GM15510 (cell line): ENCODE results near the gene LDLRAD4.
A peak's percentile ranks its signal among the peaks of the same experiment; 100 is the strongest.

Source experiments
- POLR2A ChIP-seq: IDR thresholded peaks from 3 replicates; pipeline ENCODE4 v1.6.1; 2011; ENCODE audit warnings: borderline replicate concordance; ENCODE audit not compliant: insufficient read length; ENCODE audit errors: extremely low read depth

The LDLRAD4 gene

GRCh38 chr18:13452871-13453680, 234.5 kb downstream of the LDLRAD4 start:
- TF ChIP-seq POLR2A, result no peak

GRCh38 chr18:13453714-13454113, 235.2 kb downstream of the LDLRAD4 start:
- no peak for TF ChIP-seq POLR2A

DNA sequence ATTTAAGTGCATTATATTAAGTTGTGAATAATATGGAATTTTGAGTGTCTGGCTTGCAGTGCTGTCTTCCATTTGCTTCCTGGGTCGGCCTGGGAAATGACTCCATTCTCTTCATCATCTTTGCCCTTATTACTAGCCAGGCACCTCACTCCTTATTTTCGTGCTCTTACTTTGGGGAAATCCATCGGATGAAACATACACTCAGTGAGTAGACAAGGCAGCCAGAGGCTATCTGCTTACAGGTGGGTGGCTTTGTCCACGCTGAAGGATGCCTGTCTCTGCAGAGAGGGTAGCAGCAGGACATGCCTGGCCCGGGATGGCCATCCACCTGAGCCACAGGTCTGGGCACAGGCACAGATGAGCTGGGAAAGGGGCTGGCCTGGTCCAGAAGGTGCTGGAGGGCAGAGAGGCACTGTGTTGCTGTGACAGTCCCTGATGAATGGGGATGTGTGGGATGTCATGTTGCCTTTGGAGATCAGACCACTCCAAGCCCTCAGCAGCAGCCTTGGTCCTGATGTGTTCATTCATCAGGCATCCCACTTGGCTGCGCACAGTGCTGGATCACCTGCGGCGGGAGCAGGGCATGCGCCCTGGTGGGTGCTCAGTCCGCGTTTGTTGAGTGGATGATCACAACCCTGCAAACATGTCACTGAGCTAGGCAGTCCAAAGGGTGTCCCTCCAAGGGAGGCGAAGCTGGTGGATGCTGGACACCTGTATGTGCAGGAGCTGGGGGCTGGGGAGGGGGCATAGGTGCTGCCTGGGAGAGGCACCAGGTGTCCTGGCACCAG, 236.0 kb downstream of the LDLRAD4 start:
- no peak for TF ChIP-seq POLR2A

GRCh38 chr18:13455471-13455870, 236.9 kb downstream of the LDLRAD4 start:
- TF ChIP-seq POLR2A, result no peak

DNA sequence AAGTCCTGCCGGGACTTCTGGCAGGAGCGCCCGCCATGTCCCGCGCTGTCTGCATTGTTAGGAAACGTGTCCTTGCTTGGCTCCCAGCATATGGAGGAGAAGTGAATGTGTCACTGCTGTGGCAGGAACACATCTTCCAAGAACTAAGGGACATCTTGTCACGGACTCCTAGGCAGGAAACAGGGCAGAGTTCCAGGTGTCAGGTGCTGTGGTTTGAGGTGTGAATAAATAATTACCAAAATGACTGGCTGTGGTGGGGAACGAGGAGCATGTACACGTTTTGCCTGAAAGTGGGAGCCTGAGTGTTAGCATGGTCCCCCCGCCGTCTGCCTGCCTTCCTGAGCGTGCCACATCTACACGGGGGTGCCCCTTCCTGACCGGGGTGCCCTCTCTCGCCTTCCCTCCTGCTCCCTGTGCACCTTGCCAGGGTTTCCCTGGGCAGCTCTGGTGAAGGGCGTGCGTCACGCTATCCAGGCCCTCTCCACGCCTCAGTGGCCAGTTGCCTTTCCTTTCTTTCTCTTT, 237.5 kb downstream of the LDLRAD4 start:
- no peak for TF ChIP-seq POLR2A

DNA sequence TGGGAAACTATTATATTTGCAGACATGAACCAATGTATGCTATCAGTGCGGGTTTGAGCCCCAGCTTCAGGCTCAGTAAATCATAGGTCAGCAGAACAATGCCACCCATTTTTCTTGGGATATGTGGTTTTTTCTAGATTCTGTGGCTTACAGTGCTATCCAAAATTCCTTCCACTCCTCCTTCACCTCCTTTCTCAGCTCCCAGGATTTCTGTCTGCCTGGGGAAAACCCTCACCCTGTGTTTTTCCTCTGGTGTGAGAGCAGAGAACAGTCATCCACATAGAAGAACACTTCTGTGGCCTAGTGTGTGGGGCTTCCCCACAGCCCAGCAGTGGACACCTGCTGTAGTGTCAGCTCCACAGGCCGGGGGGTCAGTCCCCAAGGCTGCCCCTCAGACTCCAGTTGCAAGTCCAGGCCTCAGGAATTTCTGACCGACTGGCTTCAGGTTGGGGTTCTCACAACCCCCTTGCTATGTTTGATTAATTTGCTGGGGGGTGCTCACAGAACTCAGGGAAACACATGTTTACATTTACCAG, 238.2 kb downstream of the LDLRAD4 start:
- TF ChIP-seq POLR2A, result no peak

- no peak for TF ChIP-seq POLR2A
Observed at GRCh38 chr18:13457327-13457726, 238.8 kb downstream of the LDLRAD4 start.

DNA sequence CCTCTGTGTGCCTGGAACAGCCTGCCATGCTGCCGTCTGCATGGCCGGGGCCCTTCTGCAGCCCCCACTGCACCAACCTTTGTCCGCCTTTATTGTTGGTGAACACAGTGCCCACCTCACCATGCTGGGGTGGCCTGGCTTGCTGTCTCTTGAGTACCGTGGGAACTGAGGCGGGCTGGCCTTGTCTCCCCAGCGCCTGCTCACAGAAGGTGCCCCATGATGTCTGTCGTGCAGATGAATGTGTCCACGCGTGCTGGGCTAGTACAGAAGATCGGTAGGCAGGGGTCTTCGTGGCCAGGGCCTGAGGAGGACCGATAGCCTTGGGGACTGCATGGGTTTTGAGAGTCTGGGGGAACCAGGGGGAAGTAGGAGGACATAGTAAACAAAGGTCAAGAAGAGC, 242.4 kb downstream of the LDLRAD4 start:
- TF ChIP-seq POLR2A, result no peak

DNA sequence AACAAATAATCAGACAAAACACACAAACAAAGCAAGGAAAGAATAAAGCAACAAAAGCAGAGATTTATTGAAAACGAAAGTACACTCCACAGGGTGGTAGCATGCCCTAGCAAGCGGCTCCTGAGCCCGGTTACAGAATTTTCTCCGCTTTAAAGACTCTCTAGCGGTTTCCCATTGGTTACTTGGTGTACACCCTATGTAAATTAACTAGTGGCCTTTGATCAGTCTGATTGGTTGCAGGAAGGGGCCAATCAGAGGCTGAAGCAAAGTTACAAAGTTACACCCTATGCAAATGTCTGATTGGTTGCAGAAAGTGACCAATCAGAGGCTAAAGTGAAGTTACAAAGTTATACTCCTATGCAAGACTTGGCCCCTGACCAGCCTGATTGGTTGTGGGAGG, 242.9 kb downstream of the LDLRAD4 start:
- TF ChIP-seq POLR2A, result no peak

- TF ChIP-seq POLR2A, result no peak
Observed at GRCh38 chr18:13461936-13462335, 243.4 kb downstream of the LDLRAD4 start.

DNA sequence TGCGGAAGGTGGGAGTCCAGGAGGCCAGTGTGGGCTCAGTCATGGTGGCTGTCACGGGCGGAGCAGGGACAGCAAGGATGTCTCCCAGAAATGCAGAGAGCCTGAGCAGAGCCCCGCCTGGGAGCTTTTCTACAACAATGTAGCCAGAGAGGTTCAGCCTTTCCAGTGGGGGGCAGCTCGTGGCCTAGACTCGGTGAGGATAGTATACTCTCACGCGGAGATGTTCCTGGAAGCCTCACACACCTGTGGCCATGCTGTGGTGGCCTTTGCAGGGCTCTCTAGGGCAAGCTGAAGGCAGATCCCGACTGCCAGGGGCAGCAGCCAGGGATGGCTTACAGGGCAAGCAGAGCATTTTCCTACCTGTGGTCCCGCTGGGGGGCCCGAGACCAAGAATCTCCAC, 244.1 kb downstream of the LDLRAD4 start:
- TF ChIP-seq POLR2A, result no peak

DNA sequence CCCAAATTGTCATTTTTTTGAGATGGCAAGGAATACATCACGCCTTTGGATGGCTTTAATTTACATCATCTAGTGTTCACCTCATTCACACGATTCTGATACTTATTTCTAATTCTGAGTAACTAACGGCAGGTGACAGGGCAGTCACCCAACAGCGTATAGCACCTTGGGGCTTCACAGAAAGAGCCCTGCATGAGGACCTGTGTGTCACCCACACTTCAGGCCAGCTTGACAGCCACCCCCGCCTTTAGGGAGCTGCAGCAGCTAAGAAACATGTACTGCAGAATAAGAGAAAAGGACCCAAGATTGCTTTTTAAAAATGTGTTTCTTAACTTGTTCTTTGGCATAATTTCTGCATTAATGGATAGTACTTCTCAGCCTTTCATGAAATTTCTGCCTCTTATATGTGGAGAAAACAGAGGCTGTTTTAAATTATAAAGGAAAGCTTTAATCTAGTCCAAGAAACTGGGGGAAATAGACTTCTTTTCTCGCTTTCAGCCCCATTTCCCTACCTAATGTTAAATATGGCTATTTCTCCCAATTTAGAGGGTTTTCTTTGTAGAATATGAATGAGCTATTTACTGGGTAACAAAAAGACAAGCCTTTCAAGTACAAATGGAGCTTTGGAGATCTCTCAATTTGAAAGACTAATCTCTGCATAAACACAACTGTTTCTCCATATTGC, 245.1 kb downstream of the LDLRAD4 start:
- no peak for TF ChIP-seq POLR2A

DNA sequence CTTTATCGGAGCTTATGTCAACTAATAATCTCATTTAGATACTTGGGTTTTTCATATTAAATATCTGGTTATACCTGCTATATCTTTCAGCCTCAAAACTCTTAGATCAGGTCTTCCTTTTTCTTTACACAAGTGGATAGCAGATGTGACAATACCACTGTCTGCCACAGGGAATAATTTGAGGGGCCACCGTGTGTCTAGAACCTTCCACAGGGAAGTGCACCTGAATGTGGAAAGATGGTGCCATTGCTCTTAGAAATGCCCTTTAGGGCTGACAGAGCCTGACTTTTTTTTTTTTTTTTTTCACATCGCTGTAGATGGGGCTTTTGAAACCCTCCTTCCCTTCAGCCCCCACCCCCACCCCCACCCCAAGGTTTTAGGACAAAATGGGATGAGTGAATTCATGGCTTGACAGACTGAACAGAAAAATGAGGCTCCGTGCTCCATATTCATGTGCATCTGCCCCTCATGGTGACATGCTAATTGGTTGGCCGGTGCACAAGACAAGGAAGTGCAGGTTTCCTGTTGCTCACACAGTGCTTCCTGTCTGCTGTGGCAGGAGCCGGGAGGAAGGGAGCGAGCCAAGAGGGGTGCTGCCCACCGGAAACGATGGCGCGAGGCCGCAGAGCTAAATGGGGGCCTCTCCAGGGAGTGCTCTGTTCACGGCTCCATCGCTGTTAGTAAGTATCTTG, 246.0 kb downstream of the LDLRAD4 start:
- peak; percentile 71 for TF ChIP-seq POLR2A

DNA sequence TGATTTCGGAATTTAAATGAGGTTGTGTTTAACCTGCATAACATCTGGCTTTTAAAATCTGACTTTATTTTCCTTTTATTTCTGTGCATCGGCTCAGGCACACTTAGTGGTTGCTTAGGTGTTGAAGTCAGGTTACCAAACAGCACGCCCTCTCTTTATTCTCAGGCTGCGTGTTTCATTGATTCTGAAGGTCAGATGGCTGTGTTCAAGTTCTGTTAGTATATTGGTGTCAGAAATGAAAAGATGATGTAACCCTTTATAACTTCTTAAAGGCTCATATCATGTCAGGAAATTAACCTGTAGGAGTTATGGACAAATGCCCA, 246.5 kb downstream of the LDLRAD4 start:
- no peak for TF ChIP-seq POLR2A
